GM23248 (cell line): Measurements from ENCODE around the gene TAPT1.

ENCODE experiments used
- EZH2 ChIP-seq: fragments of 200-600 bp; sonication (generic); IDR thresholded peaks from 2 replicates; pipeline ENCODE4 v1.6.1; 2018; ENCODE audit warnings: antibody characterized with exemption, mild to moderate bottlenecking; ENCODE audit not compliant: insufficient read depth, poor library complexity, severe bottlenecking
- EZH2phosphoT487 ChIP-seq: fragments of 200-600 bp; sonication (generic); IDR thresholded peaks from 2 replicates; pipeline ENCODE4 v1.6.1; 2018; ENCODE audit warnings: antibody characterized with exemption, moderate library complexity, mild to moderate bottlenecking, low read depth; ENCODE audit not compliant: insufficient read depth

DNA sequence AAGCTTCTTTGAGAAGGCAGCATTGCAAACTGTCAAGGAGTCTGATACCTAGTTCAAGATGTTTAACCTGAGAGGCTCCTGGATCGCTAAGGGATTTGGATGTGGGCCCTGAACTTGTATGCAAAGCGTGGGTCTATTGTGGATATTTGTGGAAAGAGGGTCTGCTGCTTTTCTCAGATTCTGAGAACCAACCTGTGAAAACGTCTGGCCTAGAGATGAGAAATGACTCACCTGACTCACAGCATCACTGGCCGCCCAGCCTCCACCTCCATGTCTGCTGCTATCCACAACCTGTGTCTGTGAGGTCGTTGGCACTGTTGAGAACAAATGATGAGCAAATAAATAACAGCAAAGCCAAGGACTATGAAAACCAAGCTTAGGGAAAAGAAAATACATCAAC is 109.1 kb downstream of the TAPT1 start:
- no peak for TF ChIP-seq EZH2
- TF ChIP-seq EZH2phosphoT487, result no peak
